GM18498 (cell line): Measurements from ENCODE around the gene SLC15A1.

Experiments
- ATAC-seq: cut with Tn5 transposase; IDR thresholded peaks from one replicate; pipeline ENCODE4 v1.9.1; 2021; ENCODE audit warnings: mild to moderate bottlenecking, moderate library complexity; ENCODE audit not compliant: unreplicated experiment

The SLC15A1 gene

DNA sequence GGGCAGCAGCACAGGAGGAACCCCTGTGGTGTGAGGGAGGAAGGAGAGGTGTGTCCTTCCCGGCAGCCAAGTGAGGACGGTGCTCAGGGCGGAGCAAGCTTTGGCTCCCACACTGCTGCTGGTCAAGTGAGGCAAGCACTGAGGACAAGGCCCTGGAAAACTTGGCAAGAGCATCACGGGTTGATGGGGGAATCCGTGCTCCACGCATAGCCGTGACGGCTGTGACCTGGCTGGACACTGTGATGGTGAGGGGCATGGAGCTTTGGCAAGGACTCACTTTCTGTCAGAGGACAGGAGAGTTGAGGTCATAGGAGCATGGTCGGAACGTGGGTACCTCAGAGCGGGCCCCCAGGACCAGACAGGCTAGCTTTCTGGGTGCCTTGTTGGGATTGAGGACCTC, 29.0 kb upstream of the SLC15A1 start:
- ATAC-seq: no peak

DNA sequence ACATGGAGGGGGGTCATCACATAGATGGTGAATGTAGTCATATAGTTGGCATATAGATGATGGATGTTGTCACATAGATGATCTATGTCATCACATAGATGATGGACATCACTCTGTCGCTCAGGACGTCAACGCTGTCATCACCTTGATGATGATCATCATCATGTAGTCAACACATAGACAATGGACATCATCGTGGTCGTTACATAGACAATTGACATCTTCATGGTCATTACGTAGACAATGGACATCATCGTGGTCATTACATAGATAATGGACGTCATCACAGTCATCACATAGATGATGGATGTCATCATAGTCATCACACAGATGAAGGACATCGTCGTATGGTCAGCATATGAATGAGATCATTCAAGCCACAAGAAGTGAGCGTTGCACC, 28.6 kb upstream of the SLC15A1 start:
- no peak for ATAC-seq

DNA sequence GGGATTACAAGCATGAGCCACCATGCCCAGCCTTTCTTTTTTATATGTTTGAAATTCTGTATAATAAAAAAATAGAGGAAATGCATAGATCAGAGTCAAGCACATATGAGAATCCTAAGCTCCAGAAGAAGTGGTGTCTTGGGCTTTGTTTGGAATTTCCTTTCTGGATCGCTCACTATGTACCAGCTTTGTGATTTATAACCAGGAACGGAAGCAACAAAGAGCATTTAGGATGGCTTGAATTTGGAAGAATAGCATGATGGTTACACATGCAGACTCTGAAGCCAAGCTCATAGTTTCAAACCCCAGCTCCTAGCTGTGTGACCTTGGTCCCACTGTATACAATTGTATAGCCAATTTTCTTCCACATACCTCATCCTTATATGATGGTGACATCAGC, 28.0 kb upstream of the SLC15A1 start:
- no peak for ATAC-seq

DNA sequence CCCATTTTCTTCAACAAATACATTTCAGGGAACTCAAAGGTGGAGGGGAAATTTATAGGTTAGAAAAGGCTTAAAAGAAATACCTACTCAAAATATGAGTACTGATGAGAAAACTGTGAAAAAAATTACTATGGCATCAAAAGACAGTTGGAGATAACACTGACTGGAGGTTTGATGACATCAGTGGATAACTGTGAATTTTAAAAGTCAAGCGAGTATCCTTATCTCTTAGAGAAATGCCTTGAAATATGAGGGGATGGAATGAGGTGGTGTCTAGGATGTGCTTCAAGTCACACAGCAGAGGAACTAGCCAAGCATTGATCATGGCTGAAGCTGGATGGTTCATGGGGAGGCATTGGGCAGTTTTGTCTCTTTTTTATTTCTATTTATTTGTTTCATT, 27.2 kb upstream of the SLC15A1 start:
- ATAC-seq: no peak

DNA sequence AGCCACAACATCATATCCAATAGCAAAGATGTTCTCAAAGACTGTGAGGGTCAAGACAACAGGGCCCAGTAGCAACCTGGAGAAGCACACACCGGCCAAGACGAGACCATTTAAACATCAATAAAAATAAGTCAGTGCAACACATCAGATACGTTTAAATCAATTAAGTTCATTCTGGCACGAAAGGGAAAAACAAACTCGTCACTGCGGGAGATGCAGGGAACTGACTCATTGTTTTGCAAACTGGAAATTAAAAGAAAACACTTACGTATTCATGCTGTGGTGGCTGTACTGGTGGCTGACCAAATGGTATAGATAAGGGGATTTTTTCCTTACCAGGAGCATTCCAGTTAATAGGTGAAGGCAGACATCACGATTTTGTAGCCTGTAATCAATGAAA, 26.3 kb upstream of the SLC15A1 start:
- ATAC-seq: no peak

DNA sequence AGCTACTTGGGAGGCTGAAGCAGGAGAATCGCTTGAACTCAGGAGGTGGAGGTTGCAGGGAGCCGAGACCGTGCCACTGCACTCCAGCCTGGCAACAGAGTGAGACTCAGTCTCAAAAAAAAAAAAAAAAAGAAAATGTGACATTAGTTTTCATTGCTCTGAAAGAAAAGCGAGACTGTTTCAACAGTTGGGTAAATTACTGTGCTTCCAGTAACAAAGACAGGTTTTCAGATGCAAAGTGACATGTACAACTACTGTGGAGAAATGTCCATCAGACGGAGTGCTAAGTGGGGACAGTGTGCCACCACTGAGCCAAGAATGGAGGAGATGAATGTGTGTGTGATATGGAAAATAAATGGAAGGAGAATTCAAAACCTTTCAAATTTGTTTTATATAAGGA, 24.2 kb upstream of the SLC15A1 start:
- no peak for ATAC-seq

DNA sequence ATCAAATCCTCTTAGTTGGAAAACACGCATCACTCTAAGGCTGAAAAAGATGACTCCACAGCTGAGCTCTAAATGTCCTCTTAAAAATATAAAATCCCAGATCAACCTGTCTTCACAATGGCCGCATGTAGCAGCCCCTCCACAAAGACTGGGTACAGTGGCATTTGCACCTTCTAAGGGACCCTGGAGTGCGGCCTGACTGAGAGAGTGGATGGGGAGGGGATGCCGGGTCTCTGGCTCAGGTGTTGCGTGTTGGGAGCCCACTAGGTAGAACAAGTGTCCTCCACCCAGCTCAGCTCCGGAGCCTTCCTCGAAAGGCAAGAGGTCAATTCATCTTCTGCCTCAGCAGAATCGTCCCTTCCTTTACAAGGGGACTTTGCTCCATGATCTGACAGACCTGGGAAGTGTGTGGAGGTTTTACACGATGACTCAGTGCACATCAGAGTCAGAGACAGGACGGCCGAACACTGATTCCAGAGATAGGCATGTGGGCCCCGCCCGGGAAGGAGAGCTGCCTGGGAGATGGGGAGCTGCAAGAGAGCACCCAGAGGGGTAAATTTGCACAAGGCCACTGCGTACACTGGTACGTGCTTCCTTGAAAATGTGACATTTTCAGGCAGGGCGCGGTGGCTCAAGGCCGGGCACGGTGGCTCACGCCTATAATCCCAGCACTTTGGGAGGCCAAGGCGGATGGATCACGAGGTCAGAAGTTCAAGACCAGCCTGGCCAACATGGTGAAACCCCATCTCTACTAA, 23.5 kb upstream of the SLC15A1 start:
- no peak for ATAC-seq

DNA sequence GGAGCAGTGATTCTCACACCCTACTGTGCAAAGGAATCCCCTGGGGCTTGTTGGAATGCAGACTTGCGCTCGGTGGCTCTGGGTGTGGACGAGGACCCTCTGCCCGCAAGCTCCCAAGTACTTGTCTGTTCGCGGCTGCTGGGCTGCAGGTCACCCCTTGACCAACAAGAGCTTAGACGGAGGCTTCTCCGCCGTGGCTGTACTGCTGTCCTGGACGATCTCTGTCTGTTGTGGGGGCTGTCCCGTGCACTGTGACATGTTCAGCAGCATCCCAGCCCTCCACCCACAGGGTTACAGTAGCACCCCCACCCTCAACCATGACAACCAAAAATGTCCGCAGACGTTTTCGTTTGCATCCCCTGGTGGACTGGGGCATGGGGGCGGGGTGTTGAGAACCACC, 22.9 kb upstream of the SLC15A1 start:
- ATAC-seq: no peak

DNA sequence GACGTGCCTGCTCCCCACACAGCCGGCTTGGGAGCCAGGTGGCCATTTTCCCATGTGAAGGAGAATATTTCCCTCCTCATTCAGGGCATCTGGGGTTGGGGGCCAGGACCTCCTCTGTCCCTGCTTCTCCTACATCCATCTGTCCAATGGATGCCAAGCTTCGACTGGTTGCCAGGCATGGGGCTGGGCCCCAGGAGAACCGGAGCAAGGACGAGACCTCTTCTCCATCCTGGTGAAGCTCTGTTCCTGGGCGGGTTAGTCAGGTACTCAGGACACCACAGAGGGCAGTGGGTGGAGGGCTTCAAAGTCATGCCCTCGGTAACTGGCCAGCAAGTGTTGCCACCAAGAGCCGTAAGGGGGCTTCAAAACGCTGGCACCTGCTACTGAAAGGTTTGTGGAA, 22.3 kb upstream of the SLC15A1 start:
- no peak for ATAC-seq

DNA sequence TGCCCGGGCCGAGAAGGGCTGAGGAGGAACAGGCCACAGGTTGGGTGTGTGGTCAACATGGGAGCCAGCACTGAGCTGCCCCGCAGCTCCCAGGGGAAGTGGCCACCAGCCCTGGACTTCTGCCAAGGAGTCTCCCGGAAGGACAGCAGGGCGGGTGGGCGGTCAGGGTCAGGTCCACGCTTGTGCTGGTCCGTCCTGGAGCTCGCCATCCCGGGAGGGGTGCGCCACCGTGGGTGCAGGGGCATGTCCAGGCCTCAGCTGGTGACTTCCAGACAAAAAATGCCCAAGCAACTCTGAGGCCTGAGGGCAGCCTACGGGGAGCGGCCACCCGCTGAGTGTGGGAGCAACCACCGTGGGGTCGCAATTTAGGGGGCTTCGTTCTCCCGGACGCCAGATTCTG, 21.4 kb upstream of the SLC15A1 start:
- ATAC-seq: no peak

DNA sequence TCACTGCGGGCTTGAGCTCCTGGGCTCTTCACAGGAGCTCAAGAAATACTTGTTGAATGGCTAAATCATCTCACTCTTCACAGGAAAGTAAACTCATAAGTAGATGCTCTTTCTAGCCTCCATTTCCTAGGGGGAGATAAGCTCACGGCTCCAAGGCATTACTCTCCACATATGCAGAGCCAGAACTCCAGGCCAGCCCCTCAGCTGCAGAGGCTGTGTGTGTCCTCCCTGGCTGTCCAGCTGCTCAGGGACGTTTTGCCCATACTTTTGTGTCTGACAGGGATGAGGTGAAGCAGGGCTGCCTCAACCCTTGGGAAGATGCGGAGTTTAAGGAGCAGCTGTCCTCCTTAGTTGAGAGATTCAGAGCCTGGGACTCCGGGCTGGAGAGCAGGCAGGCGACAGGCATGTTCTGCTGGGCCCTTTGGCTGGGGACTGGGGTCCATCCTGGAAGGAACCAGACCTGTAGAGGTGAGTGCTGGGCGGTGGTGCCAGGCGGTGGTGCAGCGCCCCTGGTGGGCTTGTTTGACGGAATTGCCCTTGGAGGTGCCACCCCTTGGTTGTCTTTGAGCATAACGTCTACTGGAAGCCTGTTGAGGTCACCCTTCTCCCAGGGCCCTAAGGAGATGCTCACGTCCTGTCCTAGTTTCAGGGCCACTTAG, 20.5 kb upstream of the SLC15A1 start:
- no peak for ATAC-seq

DNA sequence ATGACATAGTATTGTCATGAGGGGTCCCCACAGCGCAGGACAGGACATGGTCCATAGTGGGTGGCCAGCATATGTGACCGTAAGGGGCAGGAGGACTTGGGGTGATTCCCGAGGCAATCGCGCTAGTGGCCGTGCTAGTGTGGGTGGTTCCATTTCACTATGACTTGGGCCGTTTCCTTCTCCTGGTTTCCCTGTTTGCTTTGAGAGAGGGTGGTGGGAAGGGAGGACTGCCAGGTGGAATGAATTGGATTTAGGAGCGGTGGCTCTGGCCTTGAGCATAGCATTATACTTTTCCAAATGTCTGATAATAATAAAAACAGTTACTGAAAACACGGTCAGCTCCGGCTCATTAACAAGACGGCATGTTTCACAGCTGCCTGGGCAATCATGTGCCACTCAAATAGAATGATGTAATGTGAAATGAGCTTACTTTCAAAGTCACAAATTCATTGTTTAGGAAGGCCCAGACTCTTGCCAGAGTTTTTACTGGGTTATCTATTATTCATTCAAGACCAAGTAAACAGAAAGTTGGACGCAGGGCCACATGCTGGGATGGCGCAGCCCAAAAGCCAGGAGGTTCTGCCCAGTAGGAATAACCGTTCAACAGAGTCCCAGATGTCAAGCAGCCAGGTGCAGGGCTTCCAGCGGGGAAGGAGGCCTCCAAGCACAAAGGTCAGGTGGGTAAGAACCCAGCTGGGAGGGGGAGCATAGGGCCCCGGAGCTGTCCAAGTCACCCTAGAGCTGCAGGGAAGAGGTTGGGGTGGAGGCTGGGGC, 19.6 kb upstream of the SLC15A1 start:
- ATAC-seq: no peak

DNA sequence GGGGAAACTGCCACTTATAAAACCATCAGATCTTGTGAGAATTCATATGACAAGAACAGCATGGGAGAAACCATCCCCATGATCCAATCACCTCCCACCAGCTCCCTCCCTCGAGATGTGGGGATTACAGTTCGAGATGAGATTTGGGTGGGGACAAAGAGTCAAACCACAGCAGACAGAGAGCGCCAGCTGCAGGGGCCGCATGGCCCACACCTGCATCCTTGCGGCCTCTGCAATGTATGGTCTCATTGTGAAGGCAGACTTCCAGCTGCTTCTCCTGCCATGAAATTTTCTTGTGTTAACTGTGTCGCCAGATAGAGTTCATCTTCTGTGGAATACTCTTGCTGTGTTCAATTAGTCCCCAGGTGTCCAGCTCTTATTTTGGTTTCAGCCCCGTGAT, 17.3 kb upstream of the SLC15A1 start:
- ATAC-seq: no peak

DNA sequence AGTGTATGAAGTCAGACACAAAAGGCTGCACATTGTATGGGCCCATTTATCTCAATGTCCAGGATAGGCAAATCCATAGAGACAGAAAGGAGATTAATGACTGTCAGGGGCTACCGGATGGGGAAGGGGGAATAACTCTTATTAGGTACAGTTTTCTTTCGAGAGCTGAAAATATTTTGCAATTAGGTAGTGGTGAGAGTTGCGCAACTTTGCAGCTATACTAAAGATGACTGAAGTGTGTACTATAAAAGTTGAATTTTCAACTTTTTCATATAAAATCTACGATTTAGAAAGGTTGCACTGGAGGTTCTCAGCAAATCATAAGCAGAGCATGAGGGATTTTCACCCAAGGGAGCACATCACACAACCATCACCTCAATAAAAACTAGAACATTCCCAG, 16.1 kb upstream of the SLC15A1 start:
- no peak for ATAC-seq

DNA sequence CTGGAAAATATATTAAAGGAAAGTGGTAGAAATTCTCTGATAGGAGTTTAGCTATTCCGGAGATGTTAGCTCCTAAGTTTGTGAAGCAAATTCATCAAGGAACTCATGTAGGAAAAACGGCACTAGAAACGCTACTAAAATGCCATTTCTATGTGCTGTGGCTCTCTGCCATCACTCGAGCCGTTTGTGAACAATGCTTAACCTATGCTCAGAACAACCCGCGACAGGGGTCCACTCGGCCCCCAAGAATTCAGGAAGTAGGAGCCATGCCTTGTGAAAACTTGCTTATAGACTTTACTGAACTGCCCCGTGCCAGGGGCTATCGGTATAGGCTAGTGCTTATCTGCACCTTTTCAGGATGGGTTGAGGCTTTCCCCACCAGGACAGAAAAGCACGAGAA, 14.2 kb upstream of the SLC15A1 start:
- ATAC-seq: no peak

DNA sequence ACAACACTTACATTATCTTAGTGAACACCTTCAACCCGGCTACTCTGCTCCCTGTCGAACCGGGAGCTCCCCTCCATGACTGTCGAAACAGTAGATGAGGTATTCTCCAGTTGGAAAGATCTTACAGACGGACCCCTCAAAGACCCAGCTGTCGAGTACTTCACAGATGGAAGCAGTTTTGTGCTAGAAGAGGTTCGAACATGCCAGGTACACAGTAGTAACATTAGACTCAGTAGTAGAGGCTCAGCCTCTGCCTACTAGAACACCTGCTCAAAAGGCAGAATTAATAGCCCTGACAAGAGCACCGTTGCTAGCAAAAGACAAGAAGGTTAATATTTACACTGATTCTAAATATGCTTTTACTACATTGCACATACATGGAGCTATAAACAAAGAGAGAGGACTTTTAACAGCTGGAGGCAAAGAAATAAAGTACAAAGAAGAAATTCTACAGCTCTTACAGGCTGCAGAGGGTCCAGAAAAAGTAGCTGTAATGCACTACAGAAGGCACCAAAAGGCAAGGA, 13.6 kb upstream of the SLC15A1 start:
- no peak for ATAC-seq

DNA sequence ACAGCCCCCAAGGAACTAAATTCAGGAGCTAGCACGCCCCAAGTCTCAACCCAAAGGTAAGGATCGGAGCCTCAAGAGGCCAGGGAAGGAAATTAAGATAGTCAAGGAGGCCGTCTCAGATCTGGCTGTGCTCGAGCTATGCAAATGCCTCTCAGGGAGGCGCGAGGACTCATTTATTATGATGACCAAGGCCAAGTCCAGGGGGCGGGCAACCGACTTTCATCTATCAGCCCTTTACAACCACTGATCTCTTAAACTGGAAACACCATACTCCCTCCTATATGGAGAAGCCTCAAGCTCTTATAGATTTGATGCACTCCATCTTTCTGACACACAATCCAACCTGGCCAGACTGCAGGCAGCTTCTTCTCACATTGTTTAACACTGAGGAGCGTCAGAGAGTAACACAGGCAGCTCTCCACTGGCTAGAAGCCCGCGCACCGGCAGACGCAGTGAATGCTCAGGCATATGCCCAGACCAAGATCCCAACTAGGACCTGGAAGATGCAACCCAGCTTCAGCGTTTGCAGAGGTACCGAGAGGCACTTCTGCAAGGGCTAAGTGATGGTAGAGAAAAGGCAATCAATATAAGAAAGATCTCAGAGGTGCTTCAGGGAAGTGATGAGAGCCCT, 9.6 kb upstream of the SLC15A1 start:
- ATAC-seq: peak; percentile 22

DNA sequence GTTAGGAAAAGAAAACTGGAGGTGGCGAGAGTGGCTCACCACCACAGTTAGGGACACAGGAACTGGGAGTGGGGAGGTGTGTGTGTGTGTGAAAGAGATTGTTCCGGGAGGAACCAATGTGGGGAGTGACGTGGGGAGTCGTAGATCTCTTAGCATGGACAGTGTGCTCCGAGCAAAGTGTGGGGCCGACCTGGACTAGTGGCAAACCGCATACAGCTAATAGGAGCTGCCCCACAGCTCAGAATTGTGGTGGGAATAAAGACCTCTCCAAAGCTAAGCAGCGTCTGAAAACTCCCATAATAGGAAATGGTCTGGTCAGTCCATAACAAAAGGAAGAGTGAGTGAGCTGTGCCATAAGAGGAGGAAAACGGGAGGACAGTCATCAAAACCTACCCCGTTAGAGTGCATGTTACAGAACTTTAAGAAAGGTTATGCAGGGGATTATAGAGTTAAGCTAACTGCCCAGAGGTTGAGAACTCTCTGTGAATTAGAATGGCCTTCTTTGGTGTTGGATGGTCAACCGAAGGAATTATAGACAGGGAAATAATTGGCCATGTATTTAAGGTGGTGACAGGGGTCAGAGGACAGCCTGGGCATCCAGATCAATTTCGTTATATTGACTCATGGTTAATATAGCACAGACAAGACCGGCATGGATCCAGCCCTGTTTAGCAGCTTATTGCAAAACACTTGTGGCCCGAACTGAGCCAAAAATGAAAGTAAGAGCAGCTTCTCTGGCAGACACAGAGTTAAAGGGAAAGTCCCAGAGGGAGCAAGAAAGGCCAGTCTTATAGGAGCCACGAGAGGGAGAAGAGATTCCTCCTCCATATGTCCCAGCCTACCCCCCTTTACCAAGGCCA, 8.9 kb upstream of the SLC15A1 start:
- peak; percentile 75 for ATAC-seq

DNA sequence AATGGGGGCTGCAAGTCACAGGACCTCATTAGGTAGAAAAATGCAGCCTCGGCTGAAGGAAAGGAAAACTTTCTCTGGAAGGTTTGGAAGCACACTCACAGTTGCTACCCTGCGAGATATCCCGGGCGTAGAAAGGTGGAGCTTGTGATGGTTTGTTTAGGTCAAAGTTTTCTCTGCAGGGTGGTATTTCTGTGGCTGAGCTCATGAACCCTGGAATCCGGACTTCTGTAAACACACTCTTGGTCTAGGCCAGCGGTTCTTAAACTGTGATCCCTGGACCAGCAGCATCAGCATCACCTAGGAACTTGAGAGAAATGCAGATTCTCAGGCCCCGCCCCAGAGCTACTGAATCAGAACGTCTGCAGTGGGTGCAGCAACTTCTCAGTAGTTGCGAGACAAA, 3.3 kb upstream of the SLC15A1 start:
- no peak for ATAC-seq

DNA sequence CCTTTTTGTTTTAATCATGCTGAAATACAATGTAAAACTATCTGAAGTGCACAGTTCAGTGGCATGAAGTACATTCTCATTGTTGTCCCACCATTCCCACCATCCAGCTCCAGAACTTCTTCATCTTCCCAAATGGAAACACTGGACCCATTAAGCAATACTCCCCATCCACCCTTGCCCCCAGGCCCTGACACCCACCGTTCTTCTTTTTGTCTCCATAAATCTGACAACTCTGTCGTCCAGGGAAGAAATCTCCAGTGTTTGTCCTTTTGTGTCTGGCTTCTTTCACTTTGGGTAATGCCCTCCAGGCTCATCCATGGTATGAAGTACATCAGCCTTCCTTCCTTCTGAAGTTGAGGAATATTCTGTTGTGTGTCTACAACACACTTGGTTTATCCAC, 2.6 kb upstream of the SLC15A1 start:
- no peak for ATAC-seq
